Osteoblast (primary cell): ENCODE measurements around the gene SLC30A10. TPM values are rescaled to one million over a fixed set of nuclear protein-coding genes. Genes with fewer than 3 reads are reported as not detected.
"Not testable (repeated sequence)": the region's sequence is repeated elsewhere in the genome, so short reads cannot be mapped to it uniquely, and the experiment has no call there.

Experiments
- DNase-seq: peaks from one replicate; pipeline ENCODE4 v3.0.0; 2011; ENCODE audit warnings: low spot score, mixed read lengths; ENCODE audit not compliant: insufficient read length; ENCODE audit errors: missing footprints
- H2AFZ ChIP-seq: 2 replicates; pipeline ENCODE4 v1.6.0; 2011; ENCODE audit warnings: mild to moderate bottlenecking, low read length
- H3K27ac ChIP-seq: 2 replicates; pipeline ENCODE4 v1.5.1; 2011; ENCODE audit warnings: mild to moderate bottlenecking, low read depth, low read length, moderate library complexity
- H3K27me3 ChIP-seq: 2 replicates; pipeline ENCODE4 v1.6.0; 2012; ENCODE audit warnings: mild to moderate bottlenecking, control low read depth, inconsistent platforms, low read length, moderate library complexity; ENCODE audit not compliant: insufficient read depth
- H3K36me3 ChIP-seq: 2 replicates; pipeline ENCODE4 v1.5.1; 2011; ENCODE audit warnings: mild to moderate bottlenecking, low read length, control low read depth, moderate library complexity; ENCODE audit not compliant: insufficient read depth
- H3K4me1 ChIP-seq: 2 replicates; pipeline ENCODE4 v1.5.1; 2011; ENCODE audit warnings: mild to moderate bottlenecking, low read length, control low read depth, moderate library complexity; ENCODE audit not compliant: insufficient read depth
- H3K4me2 ChIP-seq: 2 replicates; pipeline ENCODE4 v1.6.0; 2011; ENCODE audit warnings: mild to moderate bottlenecking, low read length; ENCODE audit not compliant: insufficient read depth
- H3K4me3 ChIP-seq: fragments of 200-600 bp; sonication (generic); 3 replicates; pipeline ENCODE4 v1.5.1; 2012; ENCODE audit warnings: mild to moderate bottlenecking, low read length, inconsistent platforms; ENCODE audit not compliant: insufficient read depth
- H3K79me2 ChIP-seq: 2 replicates; pipeline ENCODE4 v1.6.0; 2012; ENCODE audit warnings: mild to moderate bottlenecking, low read length, control low read depth, inconsistent platforms; ENCODE audit not compliant: insufficient read depth
- H3K9me3 ChIP-seq: 2 replicates; pipeline ENCODE4 v1.5.1; 2011; ENCODE audit warnings: low read depth, low read length, control low read depth
- H4K20me1 ChIP-seq: 2 replicates; pipeline ENCODE4 v1.6.0; 2012; ENCODE audit warnings: mild to moderate bottlenecking, low read length, control low read depth; ENCODE audit not compliant: insufficient read depth
- CTCF ChIP-seq: IDR thresholded peaks from 2 replicates; pipeline ENCODE4 v1.5.1; 2011; ENCODE audit warnings: mild to moderate bottlenecking, low read depth, low read length, moderate library complexity; ENCODE audit errors: extremely low read depth
- total RNA-seq: library from RNA; depleted of rRNA; stranded (reverse); fragments of >200 nt; gene quantifications from 2 replicates; pipeline ENCODE4 v1.2.3, GENCODE V29; 2012

The SLC30A10 gene
- total RNA-seq, 1 donor = 0.36 TPM

GRCh38 chr1:219880765-219881457, 47.4 kb downstream of the SLC30A10 start:
- no peaks in the 10 kb centered on the region for H3K4me1 ChIP-seq
- no peak overlapping the region for H3K4me2 ChIP-seq
- H3K4me3 ChIP-seq = no peak overlapping the region
- no peaks in the 10 kb centered on the region for H4K20me1 ChIP-seq
- H3K27me3 ChIP-seq = peaks cover 5% of the 10 kb centered on the region
- H3K9me3 ChIP-seq = no peaks in the 10 kb centered on the region
- DNase-seq = no peak
- H3K79me2 ChIP-seq = no peaks in the 10 kb centered on the region
- no peaks in the 10 kb centered on the region for H3K36me3 ChIP-seq
- no peak for TF ChIP-seq CTCF
- no peak overlapping the region for H3K27ac ChIP-seq
- no peak overlapping the region for H2AFZ ChIP-seq

GRCh38 chr1:219876798-219877209, 51.6 kb downstream of the SLC30A10 start:
- no peak overlapping the region for H3K4me3 ChIP-seq
- H2AFZ ChIP-seq = no peak overlapping the region
- H3K4me2 ChIP-seq = no peak overlapping the region
- peak; percentile 20 for TF ChIP-seq CTCF
- H3K27ac ChIP-seq = no peak overlapping the region
- H3K4me1 ChIP-seq = no peaks in the 10 kb centered on the region
- H4K20me1 ChIP-seq = no peaks in the 10 kb centered on the region
- H3K27me3 ChIP-seq = peaks cover 2% of the 10 kb centered on the region
- H3K9me3 ChIP-seq = no peaks in the 10 kb centered on the region
- no peaks in the 10 kb centered on the region for H3K79me2 ChIP-seq
- H3K36me3 ChIP-seq = no peaks in the 10 kb centered on the region
- peak; percentile 35 for DNase-seq

- no peaks in the 10 kb centered on the region for H3K79me2 ChIP-seq
- DNase-seq = no peak
- H3K27me3 ChIP-seq = no peaks in the 10 kb centered on the region
- H3K4me3 ChIP-seq = no peak overlapping the region
- H3K27ac ChIP-seq = no peak overlapping the region
- no peak overlapping the region for H2AFZ ChIP-seq
- H4K20me1 ChIP-seq = no peaks in the 10 kb centered on the region
- no peaks in the 10 kb centered on the region for H3K36me3 ChIP-seq
- no peak overlapping the region for H3K4me2 ChIP-seq
- no peaks in the 10 kb centered on the region for H3K9me3 ChIP-seq
- no peak for TF ChIP-seq CTCF
- no peaks in the 10 kb centered on the region for H3K4me1 ChIP-seq
These were observed 52.5 kb downstream of the SLC30A10 start for GRCh38 chr1:219875860-219876259.

GRCh38 chr1:219872538-219872937, 55.8 kb downstream of the SLC30A10 start:
- H3K36me3 ChIP-seq, H2AFZ ChIP-seq, H3K4me2 ChIP-seq, H3K9me3 ChIP-seq, H3K27ac ChIP-seq, H3K79me2 ChIP-seq, H3K27me3 ChIP-seq, H3K4me3 ChIP-seq, H3K4me1 ChIP-seq, DNase-seq, H4K20me1 ChIP-seq: not testable (repeated sequence)
